Right cardiac atrium (tissue), 5 donors: Measurements from ENCODE around the gene AWAT1. TPM values are rescaled to one million over a fixed set of nuclear protein-coding genes. Genes with fewer than 3 reads are reported as not detected.
"Not testable (repeated sequence)": the region's sequence is repeated elsewhere in the genome, so short reads cannot be mapped to it uniquely, and the experiment has no call there.

ENCODE experiments used
- ATAC-seq, 2 donors: fragments of 200-7000 bp; cut with Tn5 transposase; one replicate each; pipeline versions ENCODE4 v1.8.0 to v1.9.1; 2020; ENCODE audit warnings: moderate library complexity in 2 of 2, mild to moderate bottlenecking in 1 of 2
- DNase-seq, 3 donors: peaks; one replicate each; pipeline ENCODE4 v3.0.0-alpha.2; 2020
- H3K27ac ChIP-seq: one replicate; pipeline ENCODE4 v1.5.1; 2013; ENCODE audit warnings: mild to moderate bottlenecking, low read length, control low read depth, moderate library complexity
- H3K27me3 ChIP-seq: one replicate; pipeline ENCODE4 v1.6.1; 2013; ENCODE audit not compliant: control insufficient read depth, insufficient read depth
- H3K4me1 ChIP-seq: one replicate; pipeline ENCODE4 v1.6.1; 2013; ENCODE audit warnings: low read length; ENCODE audit not compliant: control insufficient read depth, insufficient read depth
- H3K4me3 ChIP-seq: one replicate; pipeline ENCODE4 v1.5.1; 2013; ENCODE audit warnings: low read length, control low read depth
- H3K9me3 ChIP-seq: one replicate; pipeline ENCODE4 v1.6.1; 2013; ENCODE audit warnings: low read length; ENCODE audit not compliant: control insufficient read depth
- WGBS: extraction: QIAGEN DNeasy Blood & Tissue Kit; methylation state at CpG from one replicate; pipeline ENCODE4 v1.1.7; 2013; 5-methylcytosine and 5-hydroxymethylcytosine counted together
- intact Hi-C, 4 donors: fragments of 100-400 bp; cut with DNase I; formaldehyde crosslinking; loops; one replicate each; pipeline versions ENCODE4 v1.11.0 to v1.14.0; 2022 to 2023
- polyA plus RNA-seq: library from polyadenylated mRNA; stranded (reverse); fragments of 200-250 nt; gene quantifications from one replicate; pipeline ENCODE4 v1.2.3, GENCODE V29; 2013
- total RNA-seq, 4 donors: library from RNA; stranded (reverse); fragmentation: NEBNext Ultra II Directional; extraction: Animal tissue kit (Norgen Biotek cat#: 25700); gene quantifications; one replicate each; pipeline ENCODE4 v1.2.1, GENCODE V29; 2021
- donor health status: healthy with polysubstance abuse.
- donor health status: DM: no; HTN: yes; CAD: no.
- donor health status: DM: no; HTN: no; CAD: no.
- donor health status: DM: no; HTN: yes; CAD: no; lungs with severe emphysema.
- donor health status: DM: yes; HTN: yes; CAD: no.

Gene AWAT1
- total and polyA plus RNA-seq, 5 donors: not detected

DNA sequence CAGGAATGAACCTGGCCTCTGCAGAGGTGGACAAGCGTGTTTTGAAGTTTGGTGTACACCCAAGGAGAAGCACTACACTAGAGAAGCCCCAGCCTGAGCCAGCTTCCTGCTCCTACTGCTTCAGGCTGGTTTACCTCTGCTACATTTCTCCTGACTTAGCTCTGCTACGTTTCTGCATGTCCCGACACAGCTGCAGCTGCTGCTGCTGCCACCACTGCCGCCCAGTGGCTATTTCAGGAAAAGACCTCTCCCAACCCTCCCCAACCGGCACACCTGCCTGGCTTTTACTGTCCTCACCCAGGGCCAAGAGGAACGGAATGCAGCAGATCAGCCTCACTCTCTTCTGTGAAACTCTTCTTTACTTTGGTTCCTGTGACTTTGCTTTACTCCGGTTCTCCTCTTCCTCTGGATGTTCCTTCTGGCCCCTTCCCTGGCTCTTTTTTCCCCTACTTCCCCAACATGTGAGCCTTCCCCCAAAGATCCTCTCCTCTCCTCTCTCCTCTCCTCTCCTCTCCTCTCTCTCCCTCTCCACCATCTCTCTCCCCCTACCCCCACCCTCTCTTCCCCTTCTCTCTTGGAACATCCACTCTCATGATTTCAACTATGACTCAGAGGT is 28.6 kb downstream of the AWAT1 start:
- ATAC-seq: peak; percentile 62 to 65
- H3K9me3 ChIP-seq: no peaks in the 10 kb centered on the region
- intact Hi-C loops: loop anchor here in 2 of 4 donors (5.0 to 10.0 kb wide), 2 partner anchors 66 to 68 kb away; no protein-coding TSS in a partner anchor
- peak; percentile 31 to 72 (median 50) for DNase-seq
- H3K27ac ChIP-seq: no peak overlapping the region
- 19% methylated on average over 7 of the region's 7 CpGs for WGBS
- no peak overlapping the region for H3K4me3 ChIP-seq
- no peaks in the 10 kb centered on the region for H3K4me1 ChIP-seq
- H3K27me3 ChIP-seq: no peaks in the 10 kb centered on the region

DNA sequence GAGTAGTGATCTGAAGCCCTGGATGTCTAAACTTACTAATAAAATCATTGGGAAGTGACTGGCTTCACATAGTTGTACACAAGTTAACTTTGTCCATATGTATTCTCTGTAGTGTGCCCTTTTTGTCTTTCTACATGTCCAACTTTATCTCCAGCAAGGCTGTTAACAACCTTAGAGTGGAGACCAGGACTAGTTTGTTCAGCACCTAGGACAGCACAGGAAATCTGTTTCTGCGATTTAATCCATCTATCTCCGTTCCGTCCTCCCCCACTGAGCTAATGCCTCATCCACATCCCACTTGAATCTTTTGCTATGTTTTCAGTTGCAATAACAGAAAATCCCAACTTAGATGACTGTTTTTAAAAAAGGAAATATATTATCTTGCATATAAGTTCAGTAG is 30.3 kb downstream of the AWAT1 start:
- DNase-seq: no peak
- no peaks in the 10 kb centered on the region for H3K4me1 ChIP-seq
- no peaks in the 10 kb centered on the region for H3K27me3 ChIP-seq
- ATAC-seq: no peak
- no peak overlapping the region for H3K27ac ChIP-seq
- H3K4me3 ChIP-seq: no peak overlapping the region
- no peaks in the 10 kb centered on the region for H3K9me3 ChIP-seq
- 24% methylated on average over 3 of the region's 3 CpGs for WGBS
- intact Hi-C loops: loop anchor here in 2 of 4 donors (5.0 to 10.0 kb wide), 2 partner anchors 67 to 70 kb away; no protein-coding TSS in a partner anchor

DNA sequence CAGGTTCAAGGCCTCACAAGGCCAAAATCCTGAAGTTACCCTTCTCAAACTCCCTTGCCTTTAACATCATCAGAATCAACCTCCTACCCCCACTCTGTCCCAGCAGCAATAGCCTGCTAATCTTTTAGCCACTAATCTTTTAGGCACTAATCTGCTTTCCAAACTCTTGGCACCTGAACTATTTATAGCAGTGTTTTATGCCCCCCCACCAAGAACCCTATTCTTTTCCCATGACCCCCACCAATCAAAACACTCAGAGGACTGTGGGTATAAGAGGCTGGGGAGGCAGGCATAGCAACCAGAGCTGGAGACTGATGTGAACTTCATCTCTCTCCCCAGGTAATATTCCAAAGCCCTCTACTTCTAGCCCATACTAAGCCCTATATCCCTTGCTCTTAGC is 33.6 kb downstream of the AWAT1 start, which contains the start of gene ARR3:
Gene ARR3 (plus strand): TSS at position 301 of the 400 bp plus-strand sequence. CDS start 1,052 bp downstream, outside the sequence.
- intact Hi-C loops: loop anchor here in 1 of 4 donors (10.0 kb wide), 1 partner anchor 73 kb away; no protein-coding TSS in a partner anchor
- DNase-seq (no peak), ATAC-seq (no peak)

DNA sequence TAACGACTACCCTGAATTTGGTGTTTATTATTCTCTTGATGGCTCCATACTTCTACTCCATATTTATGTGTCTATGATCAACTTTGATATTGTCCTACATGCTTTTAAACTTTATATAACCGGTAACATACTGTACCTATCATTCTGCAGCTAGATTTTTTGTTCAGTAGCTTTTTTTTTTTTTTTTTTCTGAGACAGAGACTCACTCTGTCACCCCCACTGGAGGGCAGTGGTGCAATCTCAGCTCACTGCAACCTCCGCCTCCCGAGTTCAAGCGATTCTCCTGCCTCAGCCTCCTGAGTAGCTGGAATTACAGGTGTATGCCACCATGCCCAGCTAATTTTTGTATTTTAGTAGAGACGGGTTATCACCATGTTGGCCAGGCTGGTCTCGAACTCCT is 39.6 kb downstream of the AWAT1 start:
- intact Hi-C loops, H3K4me1 ChIP-seq, H3K27ac ChIP-seq, H3K27me3 ChIP-seq, DNase-seq, H3K4me3 ChIP-seq, H3K9me3 ChIP-seq, ATAC-seq: not testable (repeated sequence)
- 80% methylated on average over 7 of the region's 7 CpGs for WGBS

More for the DNA sequence above, 33.6 kb downstream of the AWAT1 start, which contains the start of gene ARR3:
- H3K4me1 ChIP-seq: no peaks in the 10 kb centered on the region
- H3K27ac ChIP-seq: no peak within 1 kb of the TSS
- H3K9me3 ChIP-seq: no peaks in the 10 kb centered on the region
- no peak within 1 kb of the TSS for H3K4me3 ChIP-seq
- no peaks in the 10 kb centered on the region for H3K27me3 ChIP-seq

DNA sequence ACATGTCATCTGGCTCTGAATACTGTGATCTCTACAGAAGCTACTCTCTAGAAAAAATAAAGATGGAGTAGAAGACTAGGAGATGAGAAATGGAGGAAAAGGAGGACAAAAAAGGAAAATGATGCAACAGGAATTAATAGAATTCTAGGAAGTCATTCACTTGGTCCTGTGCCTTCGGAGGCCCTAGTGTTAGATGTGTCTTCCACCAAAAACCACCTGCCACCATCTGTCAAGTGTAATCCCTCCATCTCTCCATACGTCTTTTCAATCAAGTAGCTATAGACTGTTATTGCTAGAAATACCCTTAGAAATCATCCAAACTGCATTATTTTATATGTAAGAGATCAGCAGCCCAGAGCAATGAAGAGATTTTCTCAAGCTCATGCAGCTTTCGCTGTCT is 44.6 kb downstream of the AWAT1 start:
- Histone ChIP-seq H3K4me1 (no peaks in the 10 kb centered on the region), H3K27ac (no peak overlapping the region), H3K27me3 (no peaks in the 10 kb centered on the region), H3K9me3 (no peaks in the 10 kb centered on the region), H3K4me3 (no peak overlapping the region)
- intact Hi-C loops: no loop called here
- no peak for ATAC-seq
- WGBS: 89% methylated on average over 3 of the region's 3 CpGs
- no peak for DNase-seq

DNA sequence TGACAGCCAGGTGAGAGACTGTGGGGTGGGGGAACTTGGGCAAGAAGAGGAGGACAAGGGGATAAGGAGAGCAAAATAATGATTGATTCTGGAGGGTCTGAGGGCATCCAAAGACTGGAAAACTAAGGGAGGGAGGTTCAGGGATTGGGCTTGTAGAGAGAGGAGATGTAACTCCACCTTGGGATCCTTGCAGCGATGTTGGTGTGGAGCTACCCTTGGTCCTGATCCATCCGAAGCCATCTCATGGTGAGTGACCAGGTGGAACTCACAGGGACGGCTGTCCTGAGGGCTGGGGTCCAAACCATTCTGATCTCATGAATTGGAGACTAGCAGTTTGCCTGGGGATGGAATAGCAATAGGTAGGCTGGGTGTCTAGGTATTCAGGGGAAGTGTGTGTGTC is 46.1 kb downstream of the AWAT1 start:
- no peaks in the 10 kb centered on the region for H3K4me1 ChIP-seq
- no peak overlapping the region for H3K4me3 ChIP-seq
- DNase-seq: no peak
- H3K27me3 ChIP-seq: no peaks in the 10 kb centered on the region
- ATAC-seq: no peak
- no peaks in the 10 kb centered on the region for H3K9me3 ChIP-seq
- no peak overlapping the region for H3K27ac ChIP-seq
- WGBS: 81% methylated on average over 3 of the region's 3 CpGs
- intact Hi-C loops: no loop called here

DNA sequence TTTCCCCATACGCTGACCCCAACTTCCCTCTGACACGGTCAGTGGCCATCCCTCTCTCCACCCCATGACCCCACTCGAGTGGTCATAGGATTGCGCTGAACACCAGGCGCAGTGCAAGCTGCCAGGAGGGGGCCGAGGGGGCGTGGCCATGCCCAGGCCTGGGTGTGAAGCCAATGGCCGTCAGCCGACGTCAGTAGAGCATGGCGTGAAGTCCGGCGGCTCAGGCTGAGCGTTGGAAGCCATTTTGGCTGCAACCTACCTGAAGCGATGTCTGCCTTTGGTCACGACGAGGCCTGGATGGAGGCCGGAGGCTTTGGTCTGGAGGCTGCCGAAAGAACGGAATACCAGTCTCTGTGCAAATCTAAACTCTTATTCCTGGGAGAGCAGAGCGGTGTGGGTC is 47.5 kb downstream of the AWAT1 start, which contains the start of gene RAB41:
Gene RAB41 (plus strand): TSS at position 222 of the 400 bp plus-strand sequence. CDS start 46 bp downstream, at position 268.
- no peak within 1 kb of the TSS for H3K4me3 ChIP-seq
- no peaks in the 10 kb centered on the region for H3K4me1 ChIP-seq
- WGBS: 89% methylated on average over 21 of the region's 21 CpGs
- no peak within 1 kb of the TSS for H3K27ac ChIP-seq
- intact Hi-C loops: no loop called here
- DNase-seq (no peak), ATAC-seq (no peak)
- H3K9me3 ChIP-seq: no peaks in the 10 kb centered on the region
- H3K27me3 ChIP-seq: no peaks in the 10 kb centered on the region

DNA sequence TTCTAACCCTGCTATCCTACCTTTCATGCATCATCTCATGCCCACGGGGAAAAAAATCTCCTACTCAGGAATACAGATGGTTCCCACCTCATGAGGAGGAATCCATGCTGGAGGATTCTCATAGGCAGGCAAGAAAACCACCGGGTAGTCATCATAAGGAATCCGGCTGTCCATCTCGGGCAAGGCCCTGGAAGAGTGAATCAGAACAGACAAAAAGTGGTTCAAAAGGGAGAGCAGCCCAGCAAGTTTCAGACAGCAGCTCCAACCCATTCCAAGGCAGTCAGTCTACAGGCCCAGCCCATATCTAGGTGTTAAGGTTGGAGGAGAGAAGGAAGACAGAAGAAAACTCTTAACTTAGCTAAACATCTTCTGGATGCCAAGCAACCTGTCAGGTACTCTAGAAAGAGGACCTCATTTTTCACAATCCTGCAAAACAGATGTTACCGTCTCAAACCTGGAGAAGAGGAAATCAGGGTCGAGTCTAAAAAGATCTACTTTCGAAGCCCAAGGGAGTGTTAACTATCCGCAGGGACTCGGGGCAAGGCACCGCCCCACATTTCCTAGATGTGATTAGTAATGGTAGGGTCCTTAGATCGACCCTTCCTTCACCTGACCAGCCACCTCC is 54.8 kb downstream of the AWAT1 start:
- intact Hi-C loops: no loop called here
- DNase-seq (no peak), ATAC-seq (no peak)
- H3K9me3 ChIP-seq: no peaks in the 10 kb centered on the region
- peaks cover 2% of the 10 kb centered on the region for H3K4me1 ChIP-seq
- WGBS: 26% methylated on average over 11 of the region's 11 CpGs
- H3K27me3 ChIP-seq: no peaks in the 10 kb centered on the region
- H3K4me3 ChIP-seq: peak overlapping the region; percentile 42
- H3K27ac ChIP-seq: peak overlapping the region; percentile 84

Other genes starting within 250 kb of the AWAT1 start
- not detected for gene AWAT2, start 184.7 kb upstream of the AWAT1 start, total RNA-seq
- not detected for gene AWAT2, start 184.7 kb upstream of the AWAT1 start, polyA plus RNA-seq
- not detected for gene OTUD6A, start 172.2 kb upstream of the AWAT1 start, total RNA-seq
- not detected for gene OTUD6A, start 172.2 kb upstream of the AWAT1 start, polyA plus RNA-seq
- gene IGBP1, start 101.2 kb upstream of the AWAT1 start, total RNA-seq: 10 to 100 TPM; 42.9 to 71.5 (median 53.8) TPM
- gene IGBP1, start 101.2 kb upstream of the AWAT1 start, polyA plus RNA-seq: 45.9 TPM
- not detected for gene DGAT2L6, start 57.2 kb upstream of the AWAT1 start, total RNA-seq
- gene DGAT2L6, start 57.2 kb upstream of the AWAT1 start, polyA plus RNA-seq: not detected
- gene P2RY4, start 25.5 kb downstream of the AWAT1 start, total RNA-seq: not detected
- gene P2RY4, start 25.5 kb downstream of the AWAT1 start, polyA plus RNA-seq: 0.05 TPM
- not detected for gene ARR3, start 33.7 kb downstream of the AWAT1 start, total RNA-seq
- not detected for gene ARR3, start 33.7 kb downstream of the AWAT1 start, polyA plus RNA-seq
- gene RAB41, start 47.5 kb downstream of the AWAT1 start, total RNA-seq: not detected
- gene RAB41, start 47.5 kb downstream of the AWAT1 start, polyA plus RNA-seq: not detected
- gene PDZD11, start 55.3 kb downstream of the AWAT1 start, total RNA-seq: 10 to 100 TPM; 34.6 to 41.4 (median 40.4) TPM
- gene PDZD11, start 55.3 kb downstream of the AWAT1 start, polyA plus RNA-seq: 64.4 TPM
- gene KIF4A, start 55.4 kb downstream of the AWAT1 start, total RNA-seq: under 1 TPM; 0.14 to 0.65 (median 0.44) TPM
- gene KIF4A, start 55.4 kb downstream of the AWAT1 start, polyA plus RNA-seq: 0.05 TPM
- gene GDPD2, start 188.7 kb downstream of the AWAT1 start, total RNA-seq: not detected
- gene GDPD2, start 188.7 kb downstream of the AWAT1 start, polyA plus RNA-seq: not detected
- gene DLG3, start 210.2 kb downstream of the AWAT1 start, total RNA-seq: 10 to 100 TPM; 11.9 to 20.8 (median 15.7) TPM
- 7.3 TPM for gene DLG3, start 210.2 kb downstream of the AWAT1 start, polyA plus RNA-seq